K562 (cell line): ENCODE results near the gene LYSMD4. TPM values are rescaled to one million over a fixed set of nuclear protein-coding genes. Genes with fewer than 3 reads are reported as not detected.
A peak's percentile ranks its signal among the peaks of the same experiment; 100 is the strongest.

ENCODE experiments used
- CAMTA2 ChIP-seq: fragments of 250-450 bp; sonication (Bioruptor Pico); conservative IDR thresholded peaks from 2 replicates; pipeline ENCODE4 v1.5.1; 2022
- CGGBP1 ChIP-seq: fragments of 250-450 bp; sonication (Bioruptor Pico); IDR thresholded peaks from 2 replicates; pipeline ENCODE4 v1.9.0; 2021; ENCODE audit warnings: mild to moderate bottlenecking
- DACH1 ChIP-seq: fragments of 450-650 bp; IDR thresholded peaks from 2 replicates; pipeline ENCODE4 v1.6.1; 2018; ENCODE audit not compliant: partially characterized antibody
- DDX20 ChIP-seq: fragments of 450-650 bp; IDR thresholded peaks from 2 replicates; pipeline ENCODE4 v1.6.1; 2016; ENCODE audit warnings: missing genetic modification characterization, low read depth, mild to moderate bottlenecking, missing compliant biosample characterization, moderate library complexity
- FOSL1 ChIP-seq: fragments of 200-800 bp; sonication (Bioruptor generic); conservative IDR thresholded peaks from 2 replicates; pipeline ENCODE4 v1.6.1; 2016; ENCODE audit warnings: missing genetic modification characterization, missing compliant biosample characterization
- MBD1 ChIP-seq: fragments of 250-450 bp; sonication (Bioruptor Pico); IDR thresholded peaks from 2 replicates; pipeline ENCODE4 v1.8.0; 2022; ENCODE audit warnings: inconsistent platforms
- NONO ChIP-seq, 2 experiments: fragments of 200-400 bp in 1 of 2; fragments of 450-650 bp in 1 of 2; formaldehyde crosslinking in 1 of 2; IDR thresholded peaks; 2 replicates each; pipeline ENCODE4 v1.6.1; 2017; ENCODE audit warnings: low read depth in 2 of 2, mild to moderate bottlenecking in 2 of 2, moderate library complexity in 2 of 2, low read length in 1 of 2
- RAD21 ChIP-seq, 2 experiments: fragments of 250-450 bp in 1 of 2; fragments of 450-650 bp in 1 of 2; sonication (Bioruptor Pico) in 1 of 2; formaldehyde crosslinking in 1 of 2; IDR thresholded peaks in 1 of 2; conservative IDR thresholded peaks in 1 of 2; 2 replicates each; pipeline versions ENCODE4 v1.4.0 to v1.8.0; 2020 to 2022; ENCODE audit warnings: mild to moderate bottlenecking in 2 of 2, moderate library complexity in 1 of 2
- ZFP1 ChIP-seq: fragments of 450-650 bp; formaldehyde crosslinking; IDR thresholded peaks from 2 replicates; pipeline ENCODE4 v1.4.0; 2020; ENCODE audit warnings: mild to moderate bottlenecking, mixed read lengths
- ZNF184 ChIP-seq: sonication (generic); formaldehyde crosslinking; IDR thresholded peaks from 2 replicates; pipeline ENCODE4 v1.5.0; 2020; ENCODE audit warnings: missing genetic modification reagents
- ZNF512 ChIP-seq: IDR thresholded peaks from 2 replicates; pipeline ENCODE4 v1.6.1; 2016; ENCODE audit warnings: missing genetic modification characterization, missing compliant biosample characterization
- ZNF586 ChIP-seq: fragments of 450-650 bp; formaldehyde crosslinking; conservative IDR thresholded peaks from 2 replicates; pipeline ENCODE4 v1.4.0; 2020; ENCODE audit warnings: mild to moderate bottlenecking, moderate library complexity
- ZNF644 ChIP-seq: fragments of 200-800 bp; sonication (Bioruptor generic); IDR thresholded peaks from 2 replicates; pipeline ENCODE4 v1.6.1; 2016; ENCODE audit warnings: low read depth, missing genetic modification characterization, missing compliant biosample characterization
- ZNF766 ChIP-seq: fragments of 200-800 bp; sonication (Bioruptor generic); conservative IDR thresholded peaks from 2 replicates; pipeline ENCODE4 v1.6.1; 2016; ENCODE audit warnings: missing genetic modification characterization, missing compliant biosample characterization
- polyA plus RNA-seq, 8 experiments: library from polyadenylated mRNA; depleted of rRNA in 4 of 8; stranded (reverse) in 5 of 8; unstranded in 3 of 8; fragments of >200 nt; fragmentation: Nextera tagmentation in 2 of 8; fragmentation: Illumina TruSeq in 1 of 8; extraction: Ambion mirVana in 2 of 8; extraction: Trizol in 1 of 8; gene quantifications; 2 replicates each; pipeline versions ENCODE4 v1.2.1 to v1.2.3, GENCODE V29; 2011 to 2014; ENCODE audit warnings: inconsistent platforms in 1 of 8, missing spikeins in 1 of 8
- total RNA-seq, 7 experiments: library from RNA; depleted of rRNA in 6 of 7; stranded (reverse); fragments of >200 nt in 6 of 7; fragmentation: Illumina TruSeq in 2 of 7; extraction: Trizol in 2 of 7; gene quantifications; 2 replicates each; pipeline versions ENCODE4 v1.2.1 to v1.2.3, GENCODE V29; 2011 to 2021; ENCODE audit warnings: low replicate concordance in 1 of 7
- TF ChIP-seq, protein P1 (sequence below): fragments of 250-450 bp; sonication (Bioruptor Pico); IDR thresholded peaks from 2 replicates; pipeline ENCODE4 v1.5.0; 2020; ENCODE audit warnings: mild to moderate bottlenecking, borderline replicate concordance

Gene LYSMD4
- total and polyA plus RNA-seq, 9 of the 15 experiments (the other 6 are each of a cell fraction or from before 2014, with no cell fraction given), result 0.46 to 3.1 (median 2.0) TPM

DNA sequence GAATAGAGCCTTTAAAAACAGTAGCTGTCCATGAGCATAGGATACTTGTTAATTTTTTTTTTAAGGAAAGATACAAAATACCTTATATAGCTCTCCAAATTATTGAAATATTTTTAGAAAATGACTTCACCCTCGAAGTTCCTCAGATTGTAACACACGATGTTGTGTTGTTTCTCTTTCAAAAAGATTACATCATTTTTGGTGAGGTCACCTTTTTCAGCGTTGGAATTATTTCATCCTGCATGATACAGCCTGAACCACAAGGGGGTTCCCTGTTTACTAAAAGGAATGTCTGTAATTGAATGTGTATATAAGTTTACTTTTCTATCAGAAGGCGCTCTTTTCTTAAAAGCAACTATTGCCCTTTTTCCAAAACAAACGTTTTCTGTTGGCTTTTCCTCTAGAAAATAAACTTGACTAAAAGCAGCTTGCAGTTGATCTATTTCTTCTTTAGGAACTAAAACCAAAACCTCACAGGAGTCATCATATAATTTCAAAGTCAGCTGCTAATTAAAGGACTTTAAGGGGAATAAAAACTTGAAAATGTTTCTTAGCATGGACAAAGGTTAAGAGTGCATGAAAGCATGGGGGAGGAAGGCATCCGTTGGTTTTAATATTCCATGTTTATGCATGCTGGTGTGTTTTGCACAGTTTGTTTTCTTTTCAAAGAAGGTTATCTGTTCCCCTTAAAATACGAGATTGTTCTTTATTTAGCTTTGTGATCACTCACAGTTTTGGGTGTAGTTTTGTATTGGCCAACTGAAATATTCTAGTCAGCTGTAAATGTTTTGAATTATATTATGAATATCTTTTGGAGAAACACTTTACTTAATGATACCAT, 29.4 kb downstream of the LYSMD4 start (continued):
- TF ChIP-seq CGGBP1 (CRISPR knock-in tag) (no peak), ZNF644 (tag) (no peak), CAMTA2 (CRISPR knock-in tag) (no peak), ZNF512 (tag) (no peak; the same call in 1 of the 2 replicates), DACH1 (no peak), ZNF586 (CRISPR knock-in tag) (no peak), NONO (IDR thresholded peaks at IDR 0.05; ENCODE audit: low read depth in 2 of 2, low read length in 1 of 2) (no peak), FOSL1 (tag) (peak; percentile 65), DDX20 (tag) (0 out of 2 replicates have a peak, but pooled peaks have one; percentile 18), MBD1 (no peak), ZFP1 (CRISPR knock-in tag) (no peak), RAD21 (CRISPR knock-in tag; conservative IDR thresholded peaks at IDR 0.05 in 1 of 2, IDR thresholded peaks at IDR 0.05 in 1 of 2) (peak; percentile 29 to 51), ZNF766 (CRISPR knock-in tag) (0 out of 2 replicates have a peak, but pooled peaks have one; percentile 37), ZNF184 (CRISPR knock-in tag) (no peak)
- TF ChIP-seq, protein P1, sequence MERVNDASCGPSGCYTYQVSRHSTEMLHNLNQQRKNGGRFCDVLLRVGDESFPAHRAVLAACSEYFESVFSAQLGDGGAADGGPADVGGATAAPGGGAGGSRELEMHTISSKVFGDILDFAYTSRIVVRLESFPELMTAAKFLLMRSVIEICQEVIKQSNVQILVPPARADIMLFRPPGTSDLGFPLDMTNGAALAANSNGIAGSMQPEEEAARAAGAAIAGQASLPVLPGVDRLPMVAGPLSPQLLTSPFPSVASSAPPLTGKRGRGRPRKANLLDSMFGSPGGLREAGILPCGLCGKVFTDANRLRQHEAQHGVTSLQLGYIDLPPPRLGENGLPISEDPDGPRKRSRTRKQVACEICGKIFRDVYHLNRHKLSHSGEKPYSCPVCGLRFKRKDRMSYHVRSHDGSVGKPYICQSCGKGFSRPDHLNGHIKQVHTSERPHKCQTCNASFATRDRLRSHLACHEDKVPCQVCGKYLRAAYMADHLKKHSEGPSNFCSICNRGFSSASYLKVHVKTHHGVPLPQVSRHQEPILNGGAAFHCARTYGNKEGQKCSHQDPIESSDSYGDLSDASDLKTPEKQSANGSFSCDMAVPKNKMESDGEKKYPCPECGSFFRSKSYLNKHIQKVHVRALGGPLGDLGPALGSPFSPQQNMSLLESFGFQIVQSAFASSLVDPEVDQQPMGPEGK, result no peak
